HG03139 (cell line): ENCODE measurements around the gene CYBC1.
"Not testable (repeated sequence)": the region's sequence is repeated elsewhere in the genome, so short reads cannot be mapped to it uniquely, and the experiment has no call there.

Experiments used
- ATAC-seq: cut with Tn5 transposase; IDR thresholded peaks from one replicate; pipeline ENCODE4 v1.9.1; 2021; ENCODE audit not compliant: unreplicated experiment

The CYBC1 gene

DNA sequence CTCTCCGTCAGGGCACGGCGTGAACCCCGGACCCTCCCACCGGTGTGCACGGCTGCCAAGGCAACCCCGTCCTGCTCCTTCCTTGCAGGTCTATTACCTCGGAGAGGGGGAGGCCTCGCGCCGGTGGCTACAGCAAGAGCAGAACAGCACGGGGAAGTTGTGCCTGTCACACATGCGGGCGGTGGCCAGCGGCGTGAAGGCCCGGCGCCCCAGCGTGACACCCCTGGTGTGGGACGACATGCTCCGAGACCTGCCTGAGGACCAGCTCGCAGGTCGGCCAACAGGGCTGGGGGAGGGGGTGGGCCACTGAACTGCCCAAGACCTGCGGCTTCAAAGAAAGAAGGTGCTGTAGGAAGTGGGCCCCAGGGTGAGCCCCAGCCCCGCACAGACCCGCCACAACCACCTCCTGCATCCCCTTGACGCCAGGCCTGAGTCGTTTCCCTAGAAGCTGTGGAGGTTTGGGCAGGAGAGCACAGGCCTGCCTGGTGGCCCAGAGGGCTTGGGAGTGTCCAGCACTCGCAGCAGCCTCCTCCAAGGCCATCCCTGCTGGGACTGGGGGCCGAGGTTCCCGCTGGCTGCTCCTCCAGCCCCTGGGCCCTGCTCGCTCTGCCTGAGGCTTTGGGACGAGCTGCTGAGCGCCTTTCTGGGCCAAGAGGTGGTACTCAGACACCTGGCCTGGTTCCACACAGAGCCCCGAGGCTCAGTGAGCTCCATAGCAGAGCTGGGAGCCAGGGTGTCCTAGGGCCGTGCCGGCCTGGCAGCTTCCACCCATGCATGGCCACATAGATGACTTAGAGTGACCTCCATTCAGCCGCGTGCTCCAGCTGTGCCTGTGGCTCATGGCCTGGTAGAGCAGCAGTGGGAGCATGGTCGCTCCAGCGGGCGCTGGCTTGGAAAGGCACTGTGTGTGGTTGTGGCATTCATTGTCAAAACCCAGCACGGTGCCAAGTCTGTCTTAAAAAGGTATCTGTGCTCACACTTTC is 14.7 kb downstream of the CYBC1 start:
- no peak for ATAC-seq

DNA sequence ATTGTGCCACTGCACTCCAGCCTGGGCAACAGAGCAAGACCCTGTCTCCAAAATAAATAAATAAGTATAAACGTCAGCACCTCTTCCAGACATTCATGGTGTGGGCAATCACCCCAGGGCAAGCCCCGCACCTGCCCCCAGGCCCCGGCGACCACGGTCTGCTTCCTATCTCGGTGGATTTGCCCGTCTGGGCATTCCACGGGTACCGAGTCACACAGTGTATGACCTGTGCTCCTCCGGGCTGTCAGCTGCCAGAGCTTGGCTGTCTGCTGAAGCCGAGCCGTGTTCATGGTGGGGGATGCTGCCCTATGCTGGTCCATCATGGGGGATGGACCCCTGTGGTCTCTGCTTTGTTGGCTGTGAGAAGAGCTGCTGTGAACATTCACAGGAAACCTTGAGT is 15.4 kb downstream of the CYBC1 start:
- ATAC-seq = no peak

DNA sequence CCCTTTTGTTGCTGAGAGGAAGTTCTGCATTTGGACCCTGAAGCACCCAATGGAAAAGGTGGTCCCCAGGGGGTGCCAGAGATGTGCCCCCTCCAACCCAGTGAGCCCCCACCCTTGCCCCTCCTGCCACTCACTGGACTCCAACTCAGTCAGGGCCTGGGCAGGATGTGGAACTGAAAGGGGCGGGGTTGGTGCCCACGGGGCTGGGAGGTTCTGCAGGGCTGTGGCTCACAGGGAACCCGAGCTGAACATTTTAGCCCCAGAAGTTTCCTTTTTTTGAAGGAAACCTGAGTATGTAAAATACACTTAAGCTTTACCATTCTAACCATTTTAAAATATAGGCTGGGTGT is 16.4 kb downstream of the CYBC1 start:
- no peak for ATAC-seq

DNA sequence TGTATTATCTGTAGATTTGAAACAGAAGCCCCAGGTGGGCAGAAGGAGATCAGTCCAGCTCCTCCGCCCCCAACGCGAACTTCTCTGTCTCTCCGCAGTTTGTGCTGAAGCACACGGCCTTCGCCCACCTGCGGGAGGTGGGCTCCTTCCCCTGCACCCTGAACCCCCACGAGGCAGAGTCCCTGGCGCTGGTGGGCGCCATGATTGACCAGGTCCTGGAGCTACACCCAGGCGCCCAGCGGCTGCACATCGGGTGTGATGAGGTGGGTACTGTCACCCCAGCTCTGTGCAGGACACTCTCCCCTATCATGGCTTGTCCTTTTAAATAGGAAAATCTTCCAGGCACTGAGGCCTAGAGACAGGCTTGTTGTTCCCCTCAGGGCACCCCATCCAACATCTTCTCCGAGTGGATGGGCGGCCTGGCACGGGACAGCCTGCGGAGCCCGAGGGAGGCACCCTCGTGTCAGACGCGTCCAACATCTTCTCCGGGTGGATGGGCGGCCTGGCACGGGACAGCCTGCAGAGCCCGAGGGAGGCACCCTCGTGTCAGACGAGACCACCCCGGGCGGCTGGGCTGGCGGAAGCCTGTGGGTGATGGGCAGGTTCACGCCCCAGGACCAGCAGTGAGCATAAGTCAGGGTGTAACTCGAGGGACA is 16.9 kb downstream of the CYBC1 start:
- no peak for ATAC-seq

DNA sequence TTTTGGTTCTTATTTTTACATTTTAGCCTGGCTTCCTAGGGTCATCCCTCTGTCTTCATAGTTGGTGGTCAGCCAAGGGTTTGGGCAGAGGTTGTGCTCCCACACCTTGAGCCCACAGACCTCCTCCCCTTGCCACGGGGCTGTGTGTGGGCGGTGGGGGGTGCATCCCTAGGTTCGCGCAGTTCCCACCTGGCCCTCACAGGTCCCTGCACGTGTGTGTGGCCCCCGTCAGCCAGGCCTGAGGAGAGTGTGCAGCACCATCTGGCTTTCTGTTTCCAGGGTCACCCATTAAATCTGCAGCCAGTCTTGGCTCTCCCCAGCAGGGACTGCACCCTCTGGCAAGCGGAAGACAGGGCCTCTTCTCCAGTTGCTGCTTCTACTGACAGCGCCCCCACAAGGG is 18.5 kb downstream of the CYBC1 start:
- ATAC-seq = no peak

DNA sequence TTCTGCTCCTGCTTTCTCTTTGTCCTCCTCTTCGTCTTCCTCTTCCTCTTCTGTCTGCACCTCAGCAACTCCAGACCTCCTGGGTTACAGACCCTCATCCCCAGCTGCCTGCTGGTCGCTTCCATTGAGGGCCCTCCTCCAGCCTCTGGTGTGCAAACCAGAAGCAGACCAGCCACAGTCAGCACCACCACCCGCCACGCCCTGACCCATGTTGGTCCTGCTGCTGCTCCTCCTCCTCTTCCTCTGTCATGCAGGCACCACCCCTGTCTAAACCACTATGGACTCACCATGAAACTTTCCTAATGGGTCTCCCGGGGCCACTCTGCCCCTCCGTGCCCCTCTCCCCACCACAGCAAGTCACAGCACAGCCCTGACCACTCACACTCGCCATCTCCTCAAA is 20.7 kb downstream of the CYBC1 start:
- ATAC-seq = no peak

DNA sequence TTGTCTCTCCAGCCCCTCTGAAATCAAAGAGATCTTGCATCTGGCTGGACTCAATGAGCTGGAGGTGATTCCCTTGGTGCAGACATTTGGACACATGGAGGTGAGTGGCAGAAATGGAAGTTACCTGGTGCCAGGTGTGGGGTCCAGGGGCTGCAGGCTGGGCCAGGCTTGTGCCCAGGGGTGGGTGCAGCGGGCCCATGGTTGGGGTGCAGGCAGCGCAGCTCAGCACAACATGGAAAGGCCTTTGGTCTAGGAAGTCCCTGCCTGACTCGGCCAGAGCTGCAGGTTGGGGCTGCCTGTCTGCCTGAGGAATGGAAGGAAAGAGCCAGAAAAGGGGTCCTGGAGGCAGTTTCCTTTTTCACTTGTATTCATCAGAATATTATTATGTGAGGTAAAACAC is 22.0 kb downstream of the CYBC1 start:
- no peak for ATAC-seq

DNA sequence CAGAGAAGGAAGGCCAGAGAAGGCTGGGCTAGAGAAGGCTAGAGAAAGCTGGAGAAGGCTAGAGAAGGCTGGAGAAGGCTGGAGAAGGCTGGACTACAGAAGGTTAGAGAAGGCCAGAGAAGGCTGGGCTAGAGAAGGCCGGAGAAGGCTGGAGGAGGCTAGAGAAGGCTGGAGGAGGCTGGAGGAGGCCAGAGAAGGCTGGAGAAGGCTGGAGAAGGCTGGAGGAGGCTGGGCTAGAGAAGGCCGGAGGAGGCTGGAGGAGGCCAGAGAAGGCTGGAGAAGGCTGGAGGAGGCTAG is 25.7 kb downstream of the CYBC1 start:
- ATAC-seq = no peak

DNA sequence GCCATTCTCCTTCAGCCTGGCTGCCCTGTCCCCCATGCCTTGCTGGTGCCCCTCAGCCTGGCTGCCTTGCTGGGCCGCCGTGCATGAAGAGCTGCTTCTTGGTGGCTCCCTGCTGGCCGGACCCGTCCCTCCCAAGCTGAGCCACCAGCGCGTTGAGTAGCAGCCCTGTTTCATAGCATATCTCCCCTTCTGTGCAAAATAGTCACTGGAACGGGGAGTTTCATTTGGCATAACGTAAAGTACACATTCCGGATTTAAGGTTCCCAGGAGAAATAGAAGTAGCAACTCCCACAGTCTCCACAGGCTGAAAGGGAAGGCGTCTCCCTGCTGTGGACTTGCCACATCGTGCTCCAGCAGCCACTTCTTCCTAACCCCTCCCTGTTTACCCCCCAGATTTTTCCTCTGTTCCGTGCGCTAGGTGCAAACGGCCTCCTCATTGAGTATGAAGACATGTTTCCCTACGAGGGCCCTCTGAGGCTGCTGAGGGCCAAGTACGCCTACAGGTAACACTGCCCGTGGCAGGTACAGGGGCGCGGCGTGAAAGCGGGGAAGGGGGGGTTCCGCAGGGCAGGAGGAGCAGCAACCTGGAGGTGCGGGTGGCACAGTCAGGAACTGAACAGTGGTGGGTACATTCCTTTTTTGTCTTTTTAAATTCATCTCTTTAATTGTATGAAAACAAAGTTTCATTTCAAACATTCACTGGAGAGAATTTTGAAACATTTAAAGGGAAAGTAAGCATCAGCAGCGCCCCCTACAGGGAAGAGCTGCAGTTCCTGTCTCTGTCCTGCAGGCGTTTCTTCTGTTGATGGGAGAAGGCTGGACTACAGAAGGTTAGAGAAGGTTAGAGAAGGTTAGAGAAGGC is 26.3 kb downstream of the CYBC1 start:
- no peak for ATAC-seq

DNA sequence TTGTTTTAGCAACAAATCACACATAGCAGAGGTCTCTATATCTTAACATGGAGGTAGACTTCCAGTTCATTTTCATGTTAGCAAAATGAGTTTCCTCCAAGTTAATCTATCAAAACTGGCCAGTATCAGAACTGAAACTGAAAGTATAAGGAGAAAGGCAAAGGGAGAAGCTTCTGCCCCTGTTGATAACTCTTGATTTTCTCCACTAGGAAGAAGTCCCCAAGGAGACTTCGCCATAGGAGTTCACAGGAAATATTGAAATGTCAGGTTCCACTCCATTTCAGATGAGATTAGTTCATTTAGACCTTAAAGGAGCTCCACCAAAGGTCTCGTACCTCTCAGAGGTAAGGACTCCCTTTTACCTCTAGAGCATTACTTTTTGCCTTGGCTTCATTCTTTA is 31.0 kb downstream of the CYBC1 start:
- no peak for ATAC-seq

DNA sequence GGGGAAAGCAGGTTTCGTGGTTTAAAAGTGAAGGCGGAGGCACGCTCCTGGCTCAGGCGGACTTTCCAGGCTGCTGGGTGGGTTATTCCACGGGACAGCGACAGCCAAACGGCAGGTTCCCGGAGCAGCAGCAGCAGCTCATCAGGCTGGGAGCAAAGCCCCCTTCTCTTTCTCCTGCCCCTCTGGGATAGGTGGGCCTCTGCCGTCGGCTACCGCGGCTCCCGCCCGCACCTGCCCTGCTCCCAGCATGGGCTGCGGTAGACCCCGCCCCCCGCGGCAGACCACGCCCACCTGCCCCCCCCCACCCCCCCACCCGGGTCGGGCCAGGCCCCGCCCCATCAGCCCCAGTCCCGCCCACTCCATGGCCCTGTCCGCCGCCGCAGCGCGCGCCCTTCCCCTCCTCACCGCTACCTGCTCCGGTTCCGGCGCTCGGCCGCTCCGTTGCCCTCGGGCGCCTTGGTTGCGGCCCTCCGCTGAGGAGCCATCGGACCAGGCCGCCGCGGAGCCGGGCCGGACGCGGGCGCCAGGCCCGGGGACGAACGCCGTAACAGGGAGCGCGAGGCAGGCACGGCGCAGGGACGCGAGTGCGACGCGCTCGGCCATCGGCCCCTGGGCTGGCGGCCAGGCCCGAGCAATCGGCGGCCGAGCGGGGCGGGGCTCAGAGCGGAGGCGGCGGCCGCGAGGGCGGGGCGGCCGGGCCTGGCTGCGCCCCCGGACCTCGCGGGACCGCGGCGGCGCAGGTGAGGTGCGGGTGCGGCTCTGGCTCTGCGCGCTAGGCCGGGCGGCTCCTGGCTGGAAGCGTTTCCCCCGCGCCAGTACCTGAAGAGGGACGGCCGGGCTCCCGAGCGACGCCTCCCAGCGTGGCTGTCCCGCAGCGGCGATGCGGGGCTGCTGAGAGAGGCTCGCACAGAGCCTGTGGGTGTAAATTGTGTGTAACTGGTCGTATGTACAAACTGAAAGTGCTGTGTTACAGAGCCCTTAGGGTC is 32.3 kb downstream of the CYBC1 start, which contains the start of the genes HEXD and OGFOD3:
HEXD (plus strand) TSS at position 347 of the 986 bp plus-strand sequence. CDS start 1,453 bp downstream, outside the sequence.
OGFOD3 (minus strand) TSS at position 586 of the 986 bp plus-strand sequence; CDS start at position 485, 101 bp downstream.
- peak; percentile 71 for ATAC-seq

DNA sequence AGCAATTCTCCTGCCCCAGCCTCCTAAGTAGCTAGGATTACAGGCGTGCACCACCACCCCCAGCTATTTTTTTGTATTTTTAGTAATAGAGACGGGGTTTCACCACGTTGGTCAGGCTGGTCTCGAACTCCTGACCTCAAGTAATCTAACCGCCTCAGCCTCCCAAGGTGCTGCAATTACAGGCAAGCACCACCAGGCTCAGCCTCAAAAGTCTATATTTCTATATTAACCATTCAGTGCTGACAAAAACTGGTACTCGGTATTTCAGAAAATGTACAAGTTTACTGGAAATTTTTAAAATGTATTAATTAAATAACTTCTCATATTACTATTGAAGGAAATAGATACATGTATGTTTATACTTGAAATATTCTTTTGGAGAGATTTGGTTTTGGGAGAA is 33.8 kb downstream of the CYBC1 start:
- no peak for ATAC-seq

DNA sequence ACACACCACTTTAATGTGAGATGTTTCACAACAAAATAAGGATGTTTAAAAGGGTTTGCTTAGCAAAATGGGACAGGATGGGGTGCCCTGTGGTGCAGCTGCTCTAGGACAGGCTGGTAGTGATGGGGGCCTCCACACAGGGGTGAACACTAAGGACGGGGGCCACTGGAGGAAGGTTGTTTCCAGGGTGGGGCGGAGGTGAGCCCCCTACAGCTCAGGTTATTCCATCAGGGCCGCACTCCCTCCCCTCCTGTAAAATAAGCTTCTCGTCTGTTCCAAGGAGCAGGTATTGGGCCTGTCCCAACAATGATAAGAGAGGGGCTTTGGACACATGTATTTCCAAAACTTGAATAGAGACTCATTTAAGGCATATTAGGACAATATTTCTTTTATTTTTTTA is 34.3 kb downstream of the CYBC1 start:
- no peak for ATAC-seq

DNA sequence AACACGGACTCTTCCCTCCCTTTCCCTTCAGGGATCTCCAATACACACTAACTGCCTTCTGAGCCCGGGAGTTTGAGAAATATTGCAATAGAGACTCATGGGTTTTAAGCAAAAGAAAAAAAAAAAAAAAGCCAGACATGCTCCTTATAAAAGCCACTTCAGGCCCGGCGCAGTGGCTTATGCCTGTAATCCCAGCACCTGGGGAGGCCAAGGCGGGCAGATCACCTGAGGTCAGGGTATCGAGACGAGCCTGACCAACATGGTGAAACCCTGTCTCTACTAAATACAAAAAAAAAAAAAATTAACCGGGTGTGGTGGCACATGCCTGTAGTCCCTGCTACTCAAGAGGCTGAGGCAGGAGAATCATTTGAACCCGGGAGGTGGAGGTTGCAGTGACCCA is 34.8 kb downstream of the CYBC1 start:
- ATAC-seq = no peak

DNA sequence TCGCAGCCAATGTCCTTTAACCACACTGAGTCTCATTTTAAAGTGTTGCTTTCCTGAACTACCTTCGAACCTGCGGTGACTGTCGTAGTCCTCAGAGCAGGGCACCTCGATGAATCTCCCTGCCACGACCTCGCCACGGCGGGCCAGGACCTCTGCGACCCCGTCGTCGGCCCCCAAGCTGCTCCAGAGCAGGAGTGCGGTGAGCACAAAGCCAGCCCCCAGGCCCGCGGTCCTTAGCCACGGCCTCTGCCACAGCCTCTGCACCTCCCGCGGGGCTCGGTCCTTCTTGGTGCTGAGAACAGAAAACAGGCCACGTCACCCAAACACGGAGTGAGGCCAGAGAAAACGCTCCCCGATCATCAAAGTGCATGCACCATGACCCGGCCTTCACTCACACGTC is 35.2 kb downstream of the CYBC1 start:
- no peak for ATAC-seq

DNA sequence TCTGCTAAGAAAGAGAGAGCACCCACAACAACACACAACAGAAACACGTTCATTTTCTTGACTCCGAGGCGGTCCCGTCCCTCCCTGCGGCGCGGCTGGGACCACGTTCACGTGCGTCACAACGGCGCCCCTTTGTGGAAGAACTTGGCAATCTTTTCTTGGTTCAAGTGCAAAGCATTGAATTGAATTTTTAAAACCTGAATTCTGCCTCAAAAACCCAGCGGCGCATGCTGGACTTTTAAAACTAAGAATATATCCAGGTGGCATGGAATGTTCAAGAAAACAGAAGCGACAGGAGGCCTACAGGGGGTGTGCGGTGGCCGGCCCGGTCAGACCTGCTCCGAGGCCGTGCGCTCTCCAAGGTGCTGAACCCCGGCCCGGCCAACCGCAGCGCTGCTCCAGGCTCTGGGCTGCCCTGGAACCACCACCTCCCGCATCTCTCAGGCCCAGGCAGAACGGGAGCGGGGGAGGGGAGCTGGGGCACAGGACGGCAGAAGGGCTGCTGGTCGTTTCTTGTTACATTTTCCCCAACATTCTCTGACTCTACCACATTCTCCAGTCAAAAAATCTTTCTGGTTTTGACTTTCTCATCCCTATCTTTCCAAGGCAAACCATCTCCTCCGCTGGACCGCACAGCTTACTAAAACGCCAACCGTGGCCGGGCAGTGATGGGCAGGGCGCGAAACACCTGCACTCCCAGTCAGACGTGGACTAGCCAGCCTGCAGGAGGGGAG is 35.8 kb downstream of the CYBC1 start:
- no peak for ATAC-seq

DNA sequence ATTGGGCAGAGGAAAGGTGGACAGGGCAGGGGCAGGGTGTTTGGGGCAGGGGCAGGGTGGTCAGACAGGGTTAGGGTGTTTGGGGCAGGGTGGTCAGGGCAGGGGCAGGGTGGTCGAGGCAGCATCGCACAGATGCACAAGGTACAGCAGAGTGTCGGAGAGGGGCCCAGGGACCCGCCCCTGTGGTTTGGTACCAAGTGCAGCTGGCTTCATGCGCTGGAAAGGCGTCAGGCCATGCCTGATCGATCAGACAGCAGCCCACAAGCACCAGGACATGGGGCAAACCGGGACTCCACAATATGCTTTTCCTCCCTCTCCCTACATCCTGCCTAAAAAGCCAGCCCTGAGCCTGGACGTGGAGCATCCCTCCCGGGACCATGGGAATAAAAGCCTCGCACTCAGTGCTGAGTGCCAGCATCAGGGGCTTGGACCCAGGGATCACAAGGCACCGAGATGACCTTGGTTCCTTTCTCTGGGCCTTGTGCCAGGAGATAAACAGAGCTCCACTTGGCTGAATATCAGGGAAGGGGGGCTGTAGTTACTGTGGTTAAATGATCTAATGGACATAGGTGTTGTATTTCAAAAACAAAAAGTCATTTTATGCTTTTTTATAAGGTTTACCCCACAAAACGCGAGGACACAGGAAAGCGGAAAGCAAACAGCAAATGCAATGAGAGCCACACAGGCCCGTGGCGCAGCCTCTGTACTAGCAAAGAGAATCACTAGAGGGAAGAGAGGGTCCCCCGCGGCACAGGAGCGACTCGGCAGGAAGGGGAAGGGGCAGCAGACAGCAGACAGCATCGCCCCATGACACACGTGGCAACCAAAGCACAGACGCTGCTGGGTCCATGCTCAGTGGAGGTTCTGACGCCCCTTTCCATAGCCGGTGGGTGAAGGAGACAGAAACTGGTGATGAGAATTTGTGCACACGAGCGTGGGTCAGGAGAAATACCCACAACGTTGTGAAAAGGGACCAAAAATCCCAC is 37.7 kb downstream of the CYBC1 start:
- no peak for ATAC-seq

DNA sequence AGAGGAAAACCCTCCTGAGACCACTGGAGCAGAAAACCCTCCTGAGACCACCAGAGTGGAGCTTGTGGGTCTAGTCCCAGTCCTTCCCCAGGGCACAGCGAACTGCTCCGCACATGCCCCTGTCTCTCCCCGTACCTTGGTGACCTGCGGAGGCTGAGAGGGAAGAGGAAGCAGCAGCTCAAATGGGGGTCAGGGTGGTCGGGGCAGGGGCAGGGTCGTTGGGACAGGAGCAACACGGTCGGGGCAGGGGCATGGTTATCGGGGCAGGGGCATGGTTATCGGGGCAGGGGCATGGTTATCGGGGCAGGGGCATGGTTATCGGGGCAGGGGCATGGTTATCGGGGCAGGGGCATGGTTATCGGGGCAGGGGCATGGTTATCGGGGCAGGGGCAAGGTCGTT is 38.5 kb downstream of the CYBC1 start:
- not testable (repeated sequence) for ATAC-seq
